ENCODE data around the gene PPM1D. TPM values are rescaled to one million over a fixed set of nuclear protein-coding genes. Genes with fewer than 3 reads are reported as not detected.

Gene PPM1D
- polyA plus RNA-seq, 2 of the 4 experiments (the other 2 are of a cell fraction), result 10.5 to 13.5 TPM

GRCh38 chr17:60600490-60601446 lies 775 bp downstream of the PPM1D start:
- DNase-seq (ENCODE audit: low read depth in 1 of 2, low spot score in 1 of 2), result peak; percentile 89 to 97
- peak; percentile 70 for FAIRE-seq
- 3% methylated on average over 66 of the region's 69 CpGs for WGBS (ENCODE audit: missing lambda C conversion rate)
- peak overlapping the region; percentile 86 to 89 for H3K27ac ChIP-seq
- peak overlapping the region; percentile 68 for H3K4me2 ChIP-seq
- ChIA-PET CTCF (interaction anchor here (0.7 to 3.9 kb wide), 20 partner anchors 9 to 100 kb away, joined by 3 to 31 read pairs (median 4); no protein-coding TSS in a partner anchor), POLR2A (interaction anchor here (0.6 to 1.8 kb wide), 15 partner anchors 10 to 209 kb away, joined by 3 to 15 read pairs (median 4); partner anchors contain the start of genes APPBP2, BCAS3 and USP32)
- H3K4me3 ChIP-seq, result peak overlapping the region; percentile 88
- H3K9me3 ChIP-seq, result no peaks in the 10 kb centered on the region
- ATAC-seq, result peak; percentile 68 to 74
- H3K4me1 ChIP-seq, result peaks cover 28% of the 10 kb centered on the region
- TF ChIP-seq, protein P1, sequence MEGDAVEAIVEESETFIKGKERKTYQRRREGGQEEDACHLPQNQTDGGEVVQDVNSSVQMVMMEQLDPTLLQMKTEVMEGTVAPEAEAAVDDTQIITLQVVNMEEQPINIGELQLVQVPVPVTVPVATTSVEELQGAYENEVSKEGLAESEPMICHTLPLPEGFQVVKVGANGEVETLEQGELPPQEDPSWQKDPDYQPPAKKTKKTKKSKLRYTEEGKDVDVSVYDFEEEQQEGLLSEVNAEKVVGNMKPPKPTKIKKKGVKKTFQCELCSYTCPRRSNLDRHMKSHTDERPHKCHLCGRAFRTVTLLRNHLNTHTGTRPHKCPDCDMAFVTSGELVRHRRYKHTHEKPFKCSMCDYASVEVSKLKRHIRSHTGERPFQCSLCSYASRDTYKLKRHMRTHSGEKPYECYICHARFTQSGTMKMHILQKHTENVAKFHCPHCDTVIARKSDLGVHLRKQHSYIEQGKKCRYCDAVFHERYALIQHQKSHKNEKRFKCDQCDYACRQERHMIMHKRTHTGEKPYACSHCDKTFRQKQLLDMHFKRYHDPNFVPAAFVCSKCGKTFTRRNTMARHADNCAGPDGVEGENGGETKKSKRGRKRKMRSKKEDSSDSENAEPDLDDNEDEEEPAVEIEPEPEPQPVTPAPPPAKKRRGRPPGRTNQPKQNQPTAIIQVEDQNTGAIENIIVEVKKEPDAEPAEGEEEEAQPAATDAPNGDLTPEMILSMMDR (IDR thresholded peaks at IDR 0.05), result peak; percentile 75
- no peak for TF ChIP-seq EHF (CRISPR knock-in tag; IDR thresholded peaks at IDR 0.05)
- TF ChIP-seq HOXB13 (CRISPR knock-in tag; IDR thresholded peaks at IDR 0.05; ENCODE audit: low read depth), result peak; percentile 44; the same call in 1 of the 2 replicates
- TF ChIP-seq RAD21 (conservative IDR thresholded peaks at IDR 0.05 in 1 of 2, IDR thresholded peaks at IDR 0.05 in 1 of 2), result peak; percentile 32 to 38; a peak in 2 of 5 replicates
- TF ChIP-seq TP53 (CRISPR knock-in tag; IDR thresholded peaks at IDR 0.05), result no peak
- TF ChIP-seq PHF8 (IDR thresholded peaks at IDR 0.05; ENCODE audit: borderline replicate concordance, low read depth), result peak; percentile 71
- TF ChIP-seq NFE2L2 (conservative IDR thresholded peaks at IDR 0.05; ENCODE audit: low read length), result 0 out of 2 replicates have a peak, but pooled peaks have one; percentile 0
- TF ChIP-seq POLR2A (IDR thresholded peaks at IDR 0.05; ENCODE audit: low read length), result no peak
- TF ChIP-seq ZFP36 (IDR thresholded peaks at IDR 0.05; ENCODE audit: borderline replicate concordance, partially characterized antibody), result no peak
- no peak for TF ChIP-seq ATOH8 (CRISPR knock-in tag; IDR thresholded peaks at IDR 0.05; ENCODE audit: low read depth)
- TF ChIP-seq, protein P2, sequence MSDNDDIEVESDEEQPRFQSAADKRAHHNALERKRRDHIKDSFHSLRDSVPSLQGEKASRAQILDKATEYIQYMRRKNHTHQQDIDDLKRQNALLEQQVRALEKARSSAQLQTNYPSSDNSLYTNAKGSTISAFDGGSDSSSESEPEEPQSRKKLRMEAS (IDR thresholded peaks at IDR 0.05), result peak; percentile 35; the same call in 1 of the 2 replicates
- peak; percentile 53; the same call in 2 of the 3 replicates for TF ChIP-seq SMC3 (IDR thresholded peaks at IDR 0.05)

- CTCF ChIA-PET, result interaction anchor here (0.6 to 3.9 kb wide), 21 partner anchors 9 to 450 kb away, joined by 3 to 31 read pairs (median 4); no protein-coding TSS in a partner anchor
- Histone ChIP-seq H3K4me1 (peaks cover 35% of the 10 kb centered on the region), H3K27ac (peak overlapping the region; percentile 36 to 86), H3K4me2 (peak overlapping the region; percentile 68), H3K4me3 (peak overlapping the region; percentile 88), H3K9me3 (no peaks in the 10 kb centered on the region)
- POLR2A ChIA-PET, result interaction anchor here (0.6 to 1.3 kb wide), 3 partner anchors 75 to 1460 kb away, joined by 3 to 6 read pairs (median 5); partner anchors contain the start of genes APPBP2 and BCAS3
- no peak for FAIRE-seq
- peak; percentile 54 to 74 for DNase-seq (ENCODE audit: low read depth in 1 of 2, low spot score in 1 of 2)
- ATAC-seq, result peak in 1 of 2 experiments; percentile 8; a peak in 2 of 6 replicates
- TF ChIP-seq, protein P1 (IDR thresholded peaks at IDR 0.05), result peak; percentile 9; the same call in 2 of the 3 replicates
- TF ChIP-seq TFCP2L1 (CRISPR knock-in tag; IDR thresholded peaks at IDR 0.05), result no peak
- TF ChIP-seq MAFK (IDR thresholded peaks at IDR 0.05; ENCODE audit: partially characterized antibody), result no peak
- TF ChIP-seq, protein P3, sequence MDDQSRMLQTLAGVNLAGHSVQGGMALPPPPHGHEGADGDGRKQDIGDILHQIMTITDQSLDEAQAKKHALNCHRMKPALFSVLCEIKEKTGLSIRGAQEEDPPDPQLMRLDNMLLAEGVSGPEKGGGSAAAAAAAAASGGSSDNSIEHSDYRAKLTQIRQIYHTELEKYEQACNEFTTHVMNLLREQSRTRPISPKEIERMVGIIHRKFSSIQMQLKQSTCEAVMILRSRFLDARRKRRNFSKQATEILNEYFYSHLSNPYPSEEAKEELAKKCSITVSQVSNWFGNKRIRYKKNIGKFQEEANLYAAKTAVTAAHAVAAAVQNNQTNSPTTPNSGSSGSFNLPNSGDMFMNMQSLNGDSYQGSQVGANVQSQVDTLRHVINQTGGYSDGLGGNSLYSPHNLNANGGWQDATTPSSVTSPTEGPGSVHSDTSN (IDR thresholded peaks at IDR 0.05), result peak; percentile 96
- WGBS (ENCODE audit: missing lambda C conversion rate), result under 1% methylated on average over 14 of the region's 14 CpGs
Observed at GRCh38 chr17:60601447-60602384, 1.7 kb downstream of the PPM1D start.

All from A549 (cell line).